Suppressor macrophage (primary cell): ENCODE measurements around the gene CRNN.

ENCODE experiments used
- DNase-seq, 4 experiments: peaks; one replicate each; pipeline ENCODE4 v3.0.0-alpha.2; 2020 to 2022

Gene CRNN

GRCh38 chr1:152415454-152416227 is 1.6 kb upstream of the CRNN start:
- no peak for DNase-seq

GRCh38 chr1:152412756-152413155 is 1.3 kb downstream of the CRNN start:
- no peak for DNase-seq

- no peak for DNase-seq
These were observed 2.9 kb downstream of the CRNN start for GRCh38 chr1:152411134-152411533.

- no peak for DNase-seq
These were observed 3.5 kb downstream of the CRNN start for GRCh38 chr1:152410599-152410998.

- DNase-seq = no peak
These were observed 4.0 kb downstream of the CRNN start for GRCh38 chr1:152410028-152410427.

GRCh38 chr1:152408664-152409063 is 5.4 kb downstream of the CRNN start:
- DNase-seq = no peak

GRCh38 chr1:152398812-152399698 is 15.0 kb downstream of the CRNN start:
- DNase-seq = no peak

GRCh38 chr1:152397474-152397873 is 16.6 kb downstream of the CRNN start:
- DNase-seq = no peak

GRCh38 chr1:152394151-152394550 is 19.9 kb downstream of the CRNN start:
- no peak for DNase-seq

- no peak for DNase-seq
These were observed 21.2 kb downstream of the CRNN start for GRCh38 chr1:152392909-152393308.

- DNase-seq = no peak
These were observed 25.2 kb downstream of the CRNN start for GRCh38 chr1:152388889-152389288.

GRCh38 chr1:152386940-152387339 is 27.1 kb downstream of the CRNN start:
- no peak for DNase-seq

- no peak for DNase-seq
These were observed 33.1 kb downstream of the CRNN start for GRCh38 chr1:152380932-152381331.

GRCh38 chr1:152374451-152374850 is 39.6 kb downstream of the CRNN start:
- no peak for DNase-seq

- no peak for DNase-seq
These were observed 41.4 kb downstream of the CRNN start for GRCh38 chr1:152372672-152373071.

- DNase-seq = no peak
These were observed 46.6 kb downstream of the CRNN start for GRCh38 chr1:152367436-152367835.

GRCh38 chr1:152359906-152360305 is 54.2 kb downstream of the CRNN start, which contains the start of gene FLG2:
Gene FLG2, minus strand, starts transcription at chr1:152360006. Its CDS starts 1,122 bp downstream, at chr1:152358884.
- DNase-seq = no peak
